HL-60 (cell line): ENCODE measurements around the gene INPP4B.

Experiments used
- DNase-seq, 2 experiments: peaks; one replicate each; pipeline ENCODE4 v3.0.0-alpha.2; 2010 to 2020; ENCODE audit warnings: low read depth in 1 of 2, low spot score in 1 of 2
- H3K27ac ChIP-seq: fragments of 250-450 bp; sonication (Bioruptor Pico); replicated peaks from 2 replicates; pipeline ENCODE4 v1.5.1; 2020; ENCODE audit warnings: mild to moderate bottlenecking, moderate library complexity
- H3K27me3 ChIP-seq: fragments of 250-450 bp; sonication (Bioruptor Pico); 2 replicates; pipeline ENCODE4 v1.5.1; 2021; ENCODE audit warnings: mild to moderate bottlenecking, moderate library complexity; ENCODE audit not compliant: insufficient read depth, poor library complexity, severe bottlenecking
- H3K4me3 ChIP-seq: replicated peaks from 2 replicates; pipeline ENCODE4 v1.5.1; 2011; ENCODE audit warnings: mild to moderate bottlenecking, control low read depth, low read length; ENCODE audit not compliant: insufficient read depth
- CTCF ChIP-seq: IDR thresholded peaks from one replicate; pipeline ENCODE4 v1.5.1; 2011; ENCODE audit warnings: low read length, control low read depth, inconsistent platforms; ENCODE audit not compliant: insufficient read depth
- GABPA ChIP-seq: IDR thresholded peaks from 2 replicates; pipeline ENCODE4 v1.6.1; 2012; ENCODE audit warnings: low read depth
- POLR2AphosphoS5 ChIP-seq: IDR thresholded peaks from 2 replicates; pipeline ENCODE4 v1.6.1; 2012; ENCODE audit warnings: low read depth
- REST ChIP-seq: IDR thresholded peaks from 2 replicates; pipeline ENCODE4 v1.6.1; 2012; ENCODE audit warnings: low read depth; ENCODE audit not compliant: insufficient replicate concordance
- SPI1 ChIP-seq: IDR thresholded peaks from 2 replicates; pipeline ENCODE4 v1.6.1; 2012; ENCODE audit warnings: low read depth, mild to moderate bottlenecking, borderline replicate concordance

The INPP4B gene

GRCh38 chr4:142110136-142110535 lies 736.0 kb downstream of the INPP4B start:
- no peak overlapping the region for H3K27ac ChIP-seq
- H3K4me3 ChIP-seq: no peak overlapping the region
- no peaks in the 10 kb centered on the region for H3K27me3 ChIP-seq
- TF ChIP-seq SPI1 (no peak), GABPA (no peak), CTCF (no peak), POLR2AphosphoS5 (no peak), REST (no peak)
- no peak for DNase-seq

- Histone ChIP-seq H3K4me3 (no peak overlapping the region), H3K27ac (no peak overlapping the region), H3K27me3 (no peaks in the 10 kb centered on the region)
- DNase-seq: no peak
- no peak; the same call in 1 of the 2 replicates for TF ChIP-seq SPI1
- no peak for TF ChIP-seq GABPA
- TF ChIP-seq CTCF: no peak
- no peak for TF ChIP-seq REST
- no peak for TF ChIP-seq POLR2AphosphoS5
Measured at GRCh38 chr4:142104041-142104440, 742.1 kb downstream of the INPP4B start.

- no peak overlapping the region for H3K27ac ChIP-seq
- DNase-seq: no peak
- H3K27me3 ChIP-seq: no peaks in the 10 kb centered on the region
- H3K4me3 ChIP-seq: no peak overlapping the region
- TF ChIP-seq GABPA (no peak), SPI1 (no peak), POLR2AphosphoS5 (no peak)
Measured at GRCh38 chr4:142101401-142101800, 744.7 kb downstream of the INPP4B start.

- H3K27ac ChIP-seq: no peak overlapping the region
- no peaks in the 10 kb centered on the region for H3K27me3 ChIP-seq
- DNase-seq: no peak
- TF ChIP-seq CTCF (no peak), REST (no peak), GABPA (no peak), POLR2AphosphoS5 (no peak), SPI1 (no peak)
- H3K4me3 ChIP-seq: no peak overlapping the region
Measured at GRCh38 chr4:142100941-142101340, 745.2 kb downstream of the INPP4B start.
